ENCODE results near the gene SCN2A. TPM values are rescaled to one million over a fixed set of nuclear protein-coding genes. Genes with fewer than 3 reads are reported as not detected.
"Not testable (repeated sequence)": the region's sequence is repeated elsewhere in the genome, so short reads cannot be mapped to it uniquely, and the experiment has no call there.

SCN2A gene
- total RNA-seq, 4 donors from 2014 or later, result 0.12 to 1.3 (median 0.64) TPM

DNA sequence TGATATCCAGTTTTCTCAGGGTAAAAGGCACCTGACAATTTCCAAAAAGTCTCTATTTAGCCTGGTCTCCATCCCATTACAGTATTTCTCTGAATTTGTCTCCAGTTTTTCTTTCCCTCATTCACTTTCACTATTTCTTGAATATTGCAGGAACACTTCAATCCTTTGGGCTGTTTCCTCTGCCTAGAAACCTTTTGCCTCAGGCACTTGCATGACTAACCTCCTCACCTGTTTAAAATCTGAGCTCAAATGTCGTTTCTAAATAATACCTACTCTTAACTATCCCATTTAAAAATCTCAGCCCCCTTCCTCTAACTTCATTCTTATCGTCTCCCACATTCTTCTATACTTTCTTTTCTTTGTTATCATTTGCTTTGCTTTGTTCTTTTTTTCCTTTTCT, 9.0 kb downstream of the SCN2A start:
- H3K27ac ChIP-seq, result no peak overlapping the region
- no peaks in the 10 kb centered on the region for H3K4me1 ChIP-seq
- H3K27me3 ChIP-seq, result no peaks in the 10 kb centered on the region
- ATAC-seq, result no peak
- no peaks in the 10 kb centered on the region for H3K9me3 ChIP-seq
- 40 to 59% methylated on average over 2 of the region's 2 CpGs for WGBS, 2 donors (ENCODE audit: low coverage in 1 of 2)
- H3K4me3 ChIP-seq, result no peak overlapping the region
- TF ChIP-seq EP300 (IDR thresholded peaks at IDR 0.05) (no peak), CTCF (IDR thresholded peaks at IDR 0.05) (no peak), POLR2A (IDR thresholded peaks at IDR 0.05) (no peak), POLR2AphosphoS5 (IDR thresholded peaks at IDR 0.05) (no peak)
- H3K36me3 ChIP-seq, result no peaks in the 10 kb centered on the region

- H3K36me3 ChIP-seq, result no peaks in the 10 kb centered on the region
- no peak for TF ChIP-seq POLR2AphosphoS5 (IDR thresholded peaks at IDR 0.05)
- no peak for TF ChIP-seq CTCF (IDR thresholded peaks at IDR 0.05)
- H3K4me3 ChIP-seq, result no peak overlapping the region
- H3K9me3 ChIP-seq, result no peaks in the 10 kb centered on the region
- no peak overlapping the region for H3K27ac ChIP-seq
- H3K27me3 ChIP-seq, result no peaks in the 10 kb centered on the region
- no peaks in the 10 kb centered on the region for H3K4me1 ChIP-seq
- no peak for ATAC-seq
- 48 to 81% methylated on average over 4 of the region's 4 CpGs for WGBS, 2 donors (ENCODE audit: low coverage in 1 of 2)
Observed at GRCh38 chr2:165251366-165251765, 12.2 kb downstream of the SCN2A start.

- H3K9me3 ChIP-seq, result no peaks in the 10 kb centered on the region
- H3K27ac ChIP-seq, result no peak overlapping the region
- H3K27me3 ChIP-seq, result no peaks in the 10 kb centered on the region
- H3K4me1 ChIP-seq, result no peaks in the 10 kb centered on the region
- TF ChIP-seq CTCF (IDR thresholded peaks at IDR 0.05) (no peak), POLR2A (IDR thresholded peaks at IDR 0.05) (no peak), POLR2AphosphoS5 (IDR thresholded peaks at IDR 0.05) (no peak), EP300 (IDR thresholded peaks at IDR 0.05) (no peak)
- H3K4me3 ChIP-seq, result no peak overlapping the region
- ATAC-seq, result no peak
- no peaks in the 10 kb centered on the region for H3K36me3 ChIP-seq
Observed at GRCh38 chr2:165253178-165253577, 14.0 kb downstream of the SCN2A start.

DNA sequence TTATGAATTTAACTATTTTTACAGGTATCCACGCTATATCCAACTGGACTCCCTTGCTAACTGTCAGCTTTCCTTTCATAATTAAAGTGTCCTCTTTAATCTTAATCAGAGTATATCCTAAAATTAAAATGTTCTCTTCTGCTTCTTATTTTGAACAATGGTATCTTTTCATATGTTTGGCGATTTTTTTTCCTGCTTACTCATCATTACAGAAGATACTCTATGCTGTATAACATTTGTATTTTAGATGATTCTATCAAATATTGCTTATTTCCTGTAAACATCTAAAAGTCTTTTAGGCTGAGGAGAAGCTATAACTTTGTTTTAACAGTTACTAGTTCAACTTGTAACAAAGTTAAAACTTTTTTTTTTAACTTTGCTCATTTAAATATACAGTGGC, 17.4 kb downstream of the SCN2A start:
- TF ChIP-seq POLR2A (IDR thresholded peaks at IDR 0.05) (no peak), CTCF (IDR thresholded peaks at IDR 0.05) (no peak), POLR2AphosphoS5 (IDR thresholded peaks at IDR 0.05) (no peak), EP300 (IDR thresholded peaks at IDR 0.05) (no peak)
- H3K27me3 ChIP-seq, result no peaks in the 10 kb centered on the region
- H3K9me3 ChIP-seq, result no peaks in the 10 kb centered on the region
- H3K36me3 ChIP-seq, result no peaks in the 10 kb centered on the region
- H3K4me1 ChIP-seq, result no peaks in the 10 kb centered on the region
- no peak overlapping the region for H3K4me3 ChIP-seq
- no peak for ATAC-seq
- 86 to 93% methylated on average over 2 of the region's 2 CpGs for WGBS, 2 donors (ENCODE audit: low coverage in 1 of 2)
- no peak overlapping the region for H3K27ac ChIP-seq

DNA sequence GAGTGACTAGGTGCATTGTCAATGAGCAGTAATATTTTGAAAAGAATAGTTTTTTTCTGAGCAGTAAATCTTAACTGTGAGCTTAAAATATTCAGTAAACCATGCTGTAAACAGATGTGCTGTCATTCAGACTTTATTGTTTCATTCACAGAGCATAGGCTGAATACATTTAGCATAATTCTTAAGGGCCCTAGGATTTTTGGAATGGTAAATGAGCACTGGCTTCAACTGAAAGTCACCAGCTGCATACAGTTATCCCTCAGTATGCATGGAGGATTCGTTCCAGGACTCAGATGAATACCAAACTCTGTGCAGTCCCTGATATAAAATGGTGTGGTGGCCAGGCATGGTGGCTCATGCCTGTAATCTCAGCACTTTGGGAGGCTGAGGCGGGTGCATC, 21.1 kb downstream of the SCN2A start:
- H3K4me3 ChIP-seq, H3K27ac ChIP-seq, ATAC-seq, H3K4me1 ChIP-seq, H3K36me3 ChIP-seq, H3K9me3 ChIP-seq, H3K27me3 ChIP-seq: not testable (repeated sequence)
- WGBS, 2 donors (ENCODE audit: low coverage in 1 of 2), result no CpG with 5 or more reads among the region's 2 CpGs

DNA sequence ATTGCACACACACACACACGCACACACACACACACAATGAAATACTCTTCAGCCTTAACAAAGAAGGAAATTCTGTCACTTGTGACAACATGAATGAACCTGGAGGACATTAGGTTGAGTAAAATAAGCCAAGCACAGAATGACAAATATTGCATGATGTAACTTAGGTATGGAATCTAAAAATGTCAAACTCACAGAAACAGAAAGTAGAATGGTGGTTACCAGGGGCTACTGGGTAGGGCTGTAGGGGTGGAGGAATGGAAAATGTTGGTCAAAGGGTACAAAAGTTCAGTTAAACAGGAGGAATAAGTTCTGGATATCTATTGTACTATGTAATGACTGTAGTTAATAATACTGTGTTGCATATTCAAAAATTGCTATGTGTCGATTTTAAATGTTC, 29.5 kb downstream of the SCN2A start:
- Histone ChIP-seq H3K9me3 (no peaks in the 10 kb centered on the region), H3K4me1 (peaks cover 0 to 7% (median 0%) of the 10 kb centered on the region in 3 donors), H3K4me3 (no peak overlapping the region), H3K36me3 (no peaks in the 10 kb centered on the region), H3K27ac (no peak overlapping the region), H3K27me3 (no peaks in the 10 kb centered on the region)
- WGBS, 2 donors (ENCODE audit: low coverage in 1 of 2), result 72 to 87% methylated on average over 2 of the region's 2 CpGs
- TF ChIP-seq POLR2AphosphoS5 (IDR thresholded peaks at IDR 0.05), result no peak
- TF ChIP-seq POLR2A (IDR thresholded peaks at IDR 0.05), result no peak
- no peak for TF ChIP-seq CTCF (IDR thresholded peaks at IDR 0.05)
- TF ChIP-seq EP300 (IDR thresholded peaks at IDR 0.05), result no peak
- no peak for ATAC-seq
